IMR-90 (cell line): ENCODE data around the gene CTBP2. TPM values are rescaled to one million over a fixed set of nuclear protein-coding genes. Genes with fewer than 3 reads are reported as not detected.

ENCODE experiments used
- ATAC-seq: fragments of 200-7000 bp; cut with Tn5 transposase; 2 replicates; pipeline ENCODE4 v1.9.1; 2020; ENCODE audit warnings: low read depth, mild to moderate bottlenecking, moderate library complexity
- BruUV-seq: library from RNA; stranded (reverse); fragments of 400-500 nt; replicated peaks from 2 replicates; lab custom pipeline; 2021; lab: Mats Ljungman, UMichigan
- CTCF ChIA-PET: fragments of 300-600 bp; formaldehyde crosslinking; extraction: SDS; loops from one replicate; lab custom pipeline; 2021; ENCODE audit warnings: antibody characterized with exemption; lab: Yijun Ruan, JAX
- POLR2A ChIA-PET: fragments of 300-600 bp; sonication (Branson Sonifier 250); formaldehyde crosslinking; loops from one replicate; lab custom pipeline; 2022; ENCODE audit warnings: antibody characterized with exemption; ENCODE audit not compliant: unreplicated experiment; lab: Charles Lee
- DNase-seq: peaks from one replicate; pipeline ENCODE4 v3.0.0; 2013
- H2AFZ ChIP-seq: replicated peaks from 2 replicates; pipeline ENCODE3; 2013; ENCODE audit warnings: low read length, mild to moderate bottlenecking; ENCODE audit not compliant: poor library complexity
- H2AK5ac ChIP-seq: 2 replicates; pipeline ENCODE4 v1.6.1; 2013; ENCODE audit warnings: low read depth, low read length, inconsistent platforms
- H2AK9ac ChIP-seq: replicated peaks from 2 replicates; pipeline ENCODE3; 2013; ENCODE audit warnings: mild to moderate bottlenecking, low read depth, low read length, moderate library complexity; ENCODE audit not compliant: poor library complexity
- H2BK120ac ChIP-seq: 2 replicates; pipeline ENCODE4 v1.6.1; 2013; ENCODE audit warnings: low read depth, low read length, inconsistent platforms
- H2BK15ac ChIP-seq: 3 replicates; pipeline ENCODE4 v1.6.1; 2013; ENCODE audit warnings: low read depth, low read length, inconsistent platforms
- H2BK20ac ChIP-seq: 2 replicates; pipeline ENCODE4 v1.6.1; 2013; ENCODE audit warnings: low read depth, mild to moderate bottlenecking, inconsistent platforms, low read length, moderate library complexity
- H2BK5ac ChIP-seq: 2 replicates; pipeline ENCODE4 v1.6.1; 2013; ENCODE audit warnings: mild to moderate bottlenecking, low read depth, low read length, inconsistent platforms; ENCODE audit not compliant: poor library complexity, severe bottlenecking
- H3K14ac ChIP-seq: replicated peaks from 2 replicates; pipeline ENCODE4 v1.6.1; 2013; ENCODE audit warnings: low read depth, low read length, inconsistent platforms
- H3K18ac ChIP-seq: 2 replicates; pipeline ENCODE4 v1.6.1; 2013; ENCODE audit warnings: low read depth, low read length, control low read depth
- H3K23ac ChIP-seq: 2 replicates; pipeline ENCODE4 v1.6.1; 2013; ENCODE audit warnings: low read depth, low read length, inconsistent platforms
- H3K27ac ChIP-seq: 2 replicates; pipeline ENCODE4 v1.5.1; 2013; ENCODE audit warnings: mild to moderate bottlenecking, control low read depth, low read length; ENCODE audit not compliant: insufficient read depth
- H3K27me3 ChIP-seq: 2 replicates; pipeline ENCODE4 v1.6.1; 2013; ENCODE audit warnings: low read length; ENCODE audit not compliant: control insufficient read depth, insufficient read depth
- H3K36me3 ChIP-seq: 2 replicates; pipeline ENCODE4 v1.6.1; 2013; ENCODE audit warnings: low read length, mixed read lengths; ENCODE audit not compliant: control insufficient read depth, insufficient read depth
- H3K4ac ChIP-seq: 2 replicates; pipeline ENCODE4 v1.6.1; 2013; ENCODE audit warnings: low read depth, low read length, inconsistent platforms
- H3K4me1 ChIP-seq: 2 replicates; pipeline ENCODE4 v1.6.1; 2013; ENCODE audit warnings: low read length, mixed read lengths; ENCODE audit not compliant: control insufficient read depth, insufficient read depth
- H3K4me2 ChIP-seq: 2 replicates; pipeline ENCODE4 v1.6.1; 2013; ENCODE audit warnings: low read depth, mild to moderate bottlenecking, control low read depth, low read length, moderate library complexity
- H3K4me3 ChIP-seq: 2 replicates; pipeline ENCODE4 v1.5.1; 2013; ENCODE audit warnings: low read depth, mild to moderate bottlenecking, control low read depth, low read length, moderate library complexity; ENCODE audit not compliant: insufficient read depth
- H3K56ac ChIP-seq: 2 replicates; pipeline ENCODE4 v1.6.1; 2013; ENCODE audit warnings: low read length, inconsistent platforms; ENCODE audit not compliant: insufficient read depth; ENCODE audit errors: extremely low read depth
- H3K79me1 ChIP-seq, 2 experiments: 2 replicates each; pipeline ENCODE4 v1.6.1; 2013; ENCODE audit warnings: low read length in 2 of 2, inconsistent platforms in 1 of 2, low read depth in 1 of 2
- H3K9ac ChIP-seq: 2 replicates; pipeline ENCODE4 v1.6.1; 2013; ENCODE audit warnings: low read depth, low read length, control low read depth
- H3K9me1 ChIP-seq: 2 replicates; pipeline ENCODE4 v1.6.1; 2013; ENCODE audit warnings: low read length, inconsistent platforms; ENCODE audit not compliant: insufficient read depth
- H3K9me3 ChIP-seq: 2 replicates; pipeline ENCODE4 v1.6.1; 2013; ENCODE audit warnings: low read length; ENCODE audit not compliant: control insufficient read depth, insufficient read depth
- H4K20me1 ChIP-seq: 2 replicates; pipeline ENCODE4 v1.6.1; 2013; ENCODE audit warnings: low read length, inconsistent platforms; ENCODE audit not compliant: insufficient read depth
- H4K5ac ChIP-seq: 2 replicates; pipeline ENCODE4 v1.6.1; 2013; ENCODE audit warnings: mild to moderate bottlenecking, low read depth, low read length, control low read depth
- H4K8ac ChIP-seq, 2 experiments: 2 replicates each; pipeline ENCODE4 v1.6.1; 2013; ENCODE audit warnings: low read depth in 2 of 2, low read length in 2 of 2, control low read depth in 1 of 2, inconsistent platforms in 1 of 2
- H4K91ac ChIP-seq: 2 replicates; pipeline ENCODE4 v1.6.1; 2013; ENCODE audit warnings: low read depth, low read length, inconsistent platforms; ENCODE audit not compliant: insufficient read depth
- CEBPB ChIP-seq: IDR thresholded peaks from 2 replicates; pipeline ENCODE4 v1.6.1; 2012; ENCODE audit warnings: low read depth, low read length, improper control_type of control experiment
- CHD1 ChIP-seq: IDR thresholded peaks from 2 replicates; pipeline ENCODE4 v1.6.1; 2012; ENCODE audit warnings: low read depth, low read length, improper control_type of control experiment
- CTCF ChIP-seq: conservative IDR thresholded peaks from 2 replicates; pipeline ENCODE4 v1.5.1; 2012; ENCODE audit warnings: mild to moderate bottlenecking, low read depth, low read length, improper control_type of control experiment
- MAFK ChIP-seq: IDR thresholded peaks from 2 replicates; pipeline ENCODE4 v1.6.1; 2012; ENCODE audit warnings: low read depth, low read length, improper control_type of control experiment
- MAZ ChIP-seq: IDR thresholded peaks from 2 replicates; pipeline ENCODE4 v1.6.1; 2012; ENCODE audit warnings: low read depth, mild to moderate bottlenecking, low read length, improper control_type of control experiment, moderate library complexity, borderline replicate concordance
- NFE2L2 ChIP-seq: fragments of 150-350 bp; IDR thresholded peaks from 2 replicates; pipeline ENCODE4 v1.6.1; 2016; ENCODE audit warnings: low read depth, mild to moderate bottlenecking, low read length
- RCOR1 ChIP-seq: IDR thresholded peaks from 2 replicates; pipeline ENCODE4 v1.6.1; 2012; ENCODE audit warnings: mild to moderate bottlenecking, low read length, improper control_type of control experiment; ENCODE audit not compliant: insufficient replicate concordance
- RFX5 ChIP-seq: IDR thresholded peaks from 2 replicates; pipeline ENCODE4 v1.8.0; 2012; ENCODE audit warnings: low read depth, mild to moderate bottlenecking, low read length, moderate library complexity
- SMC3 ChIP-seq: fragments of 150-350 bp; IDR thresholded peaks from 2 replicates; pipeline ENCODE4 v1.6.1; 2016; ENCODE audit warnings: low read depth, mild to moderate bottlenecking, antibody characterized with exemption, low read length, moderate library complexity
- WGBS, 2 experiments: methylation state at CpG; one replicate each; pipeline versions ENCODE4 v1.1.5 to v1.1.7; 2013; ENCODE audit warnings: missing lambda C conversion rate in 2 of 2; ENCODE audit not compliant: insufficient read length in 1 of 2; ENCODE audit errors: extremely low coverage in 2 of 2; 5-methylcytosine and 5-hydroxymethylcytosine counted together
- dilution Hi-C: fragments of 300-500 bp; cut with HindIII; formaldehyde crosslinking; loops from one replicate; pipeline ENCODE4 v1.14.3; 2018; ENCODE audit warnings: low sequenced_read_pairs; ENCODE audit not compliant: unreplicated experiment
- in situ Hi-C: fragments of 300-500 bp; cut with MboI; formaldehyde crosslinking; loops from 3 replicates; pipeline ENCODE4 v1.14.3; 2019; ENCODE audit warnings: low sequenced_read_pairs, inconsistent platforms, mixed read lengths
- intact Hi-C: fragments of 100-400 bp; cut with micrococcal nuclease; formaldehyde crosslinking; loops from 2 replicates; pipeline ENCODE4 v1.10.0; 2022
- polyA plus RNA-seq, 3 experiments: library from polyadenylated mRNA; depleted of rRNA; stranded (reverse); fragments of >200 nt; gene quantifications; 2 replicates each; pipeline ENCODE4 v1.2.3, GENCODE V29; 2012; ENCODE audit warnings: low replicate concordance in 1 of 3
- total RNA-seq: library from RNA; depleted of rRNA; stranded (reverse); fragments of >200 nt; gene quantifications from 2 replicates; pipeline ENCODE4 v1.2.3, GENCODE V29; 2012

The CTBP2 gene
- total and polyA plus RNA-seq, 2 of the 4 experiments (the other 2 are of a cell fraction), result 81.0 to 86.6 TPM

GRCh38 chr10:125068406-125068805 is 92.0 kb downstream of the CTBP2 start:
- no TSS peak for BruUV-seq
- peaks cover 38 to 84% of the 10 kb centered on the region in 2 experiments for H3K79me1 ChIP-seq
- no peak overlapping the region for H2BK20ac ChIP-seq
- H3K9ac ChIP-seq, result no peak overlapping the region
- H3K23ac ChIP-seq, result no peak overlapping the region
- no peak overlapping the region for H2AK9ac ChIP-seq
- peaks cover 10% of the 10 kb centered on the region for H3K4me1 ChIP-seq
- intact Hi-C loops (loop anchor here (10.0 kb wide), 1 partner anchor 154 kb away; no protein-coding TSS in a partner anchor), in situ Hi-C loops (no loop called here), dilution Hi-C loops (no loop called here)
- H3K9me3 ChIP-seq, result no peaks in the 10 kb centered on the region
- peaks cover 74% of the 10 kb centered on the region for H4K20me1 ChIP-seq
- no peak overlapping the region for H4K5ac ChIP-seq
- no peak overlapping the region for H2BK120ac ChIP-seq
- H3K56ac ChIP-seq, result no peak overlapping the region
- CTCF ChIA-PET, result no interaction called here
- no peak overlapping the region for H3K14ac ChIP-seq
- H3K36me3 ChIP-seq, result peaks cover 17% of the 10 kb centered on the region
- H3K27ac ChIP-seq, result no peak overlapping the region
- DNase-seq (no peak), ATAC-seq (no peak)
- no peak overlapping the region for H4K91ac ChIP-seq
- H3K4me3 ChIP-seq, result no peak overlapping the region
- TF ChIP-seq RCOR1 (no peak), CEBPB (no peak), RFX5 (no peak), MAFK (no peak), MAZ (no peak), CTCF (no peak), CHD1 (no peak), NFE2L2 (no peak), SMC3 (no peak)
- no peak overlapping the region for H3K4me2 ChIP-seq
- H2AK5ac ChIP-seq, result no peak overlapping the region
- H3K9me1 ChIP-seq, result peaks cover 21% of the 10 kb centered on the region
- no peak overlapping the region for H3K4ac ChIP-seq
- no peak overlapping the region for H4K8ac ChIP-seq
- POLR2A ChIA-PET, result no interaction called here
- no peak overlapping the region for H2AFZ ChIP-seq
- no peaks in the 10 kb centered on the region for H3K27me3 ChIP-seq
- H3K18ac ChIP-seq, result no peak overlapping the region
- no peak overlapping the region for H2BK15ac ChIP-seq
- no peak overlapping the region for H2BK5ac ChIP-seq
- WGBS, 2 experiments, result no CpG with 5 or more reads among the region's 2 CpGs
